ENCODE results near the gene PARVG.

GRCh38 chr22:44256556-44257485 is 76.1 kb downstream of the PARVG start:
- TF ChIP-seq EP300 (IDR thresholded peaks at IDR 0.05) (no peak), CTCF (IDR thresholded peaks at IDR 0.05) (no peak), POLR2A (IDR thresholded peaks at IDR 0.05) (no peak)
